HG02571 (cell line): Measurements from ENCODE around the gene OR10J1.
"Not testable (repeated sequence)": the region's sequence is repeated elsewhere in the genome, so short reads cannot be mapped to it uniquely, and the experiment has no call there.

Experiments used
- ATAC-seq: cut with Tn5 transposase; IDR thresholded peaks from one replicate; pipeline ENCODE4 v1.9.1; 2021; ENCODE audit warnings: mild to moderate bottlenecking, moderate library complexity; ENCODE audit not compliant: unreplicated experiment

The OR10J1 gene, protein sequence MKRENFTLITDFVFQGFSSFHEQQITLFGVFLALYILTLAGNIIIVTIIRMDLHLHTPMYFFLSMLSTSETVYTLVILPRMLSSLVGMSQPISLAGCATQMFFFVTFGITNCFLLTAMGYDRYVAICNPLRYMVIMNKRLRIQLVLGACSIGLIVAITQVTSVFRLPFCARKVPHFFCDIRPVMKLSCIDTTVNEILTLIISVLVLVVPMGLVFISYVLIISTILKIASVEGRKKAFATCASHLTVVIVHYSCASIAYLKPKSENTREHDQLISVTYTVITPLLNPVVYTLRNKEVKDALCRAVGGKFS

GRCh38 chr1:159439422-159439821 lies at the start of gene OR10J1:
Gene OR10J1, plus strand, starts transcription at chr1:159439722. Its CDS starts 70 bp downstream, at chr1:159439792.
- ATAC-seq = no peak

GRCh38 chr1:159406821-159407220 lies 32.7 kb upstream of the OR10J1 start:
- no peak for ATAC-seq

DNA sequence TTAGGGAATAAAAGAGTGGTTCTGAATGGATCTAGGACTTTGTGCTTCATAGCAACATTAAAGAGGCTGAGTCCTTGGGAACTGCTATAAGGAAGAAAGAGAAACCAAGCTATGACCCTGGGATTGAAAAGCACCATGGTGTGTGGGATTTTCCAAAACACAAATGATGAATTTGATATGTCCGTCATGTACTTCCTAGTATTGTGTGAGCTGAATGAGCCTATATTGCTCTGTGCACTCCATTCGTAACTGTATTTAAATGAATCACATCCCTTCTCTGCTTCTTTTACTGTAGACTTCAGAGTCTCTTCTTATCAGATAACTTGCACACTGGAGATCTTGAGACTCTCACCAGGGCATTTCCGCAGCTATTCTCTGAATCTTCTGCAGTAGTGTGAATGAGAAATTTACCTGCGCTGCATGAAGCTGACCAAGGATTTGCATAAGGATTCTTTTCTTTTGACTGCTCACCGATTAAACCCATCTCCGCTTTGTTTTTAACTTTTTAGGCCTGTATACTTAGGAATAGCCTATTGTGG lies 30.6 kb upstream of the OR10J1 start:
- no peak for ATAC-seq

GRCh38 chr1:159421821-159422220 lies 17.7 kb upstream of the OR10J1 start:
- no peak for ATAC-seq

GRCh38 chr1:159428536-159428935 lies 11.0 kb upstream of the OR10J1 start:
- ATAC-seq = no peak

GRCh38 chr1:159429074-159429861 lies 10.3 kb upstream of the OR10J1 start:
- no peak for ATAC-seq

- no peak for ATAC-seq
These were observed 8.5 kb upstream of the OR10J1 start for GRCh38 chr1:159430985-159431384.

DNA sequence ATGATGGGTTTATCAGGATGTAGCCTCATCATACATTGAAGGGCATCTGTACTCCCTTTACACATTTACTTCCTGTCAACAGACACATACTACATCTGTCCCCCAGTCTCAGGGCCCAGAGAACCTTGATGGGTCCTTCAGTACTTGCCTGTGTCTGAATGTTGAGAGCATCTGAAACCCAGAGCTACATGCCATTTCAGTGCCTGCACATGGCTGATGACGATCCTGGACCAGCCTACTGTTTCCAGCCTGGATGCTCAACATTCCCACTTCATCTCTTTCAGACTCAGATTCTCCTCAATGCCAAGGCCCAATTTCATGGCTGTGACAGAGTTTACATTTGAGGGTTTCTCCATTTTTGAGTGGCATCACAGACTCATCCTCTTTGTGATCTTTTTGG lies 7.6 kb upstream of the OR10J1 start, which contains the start of gene OR10J4:
Gene OR10J4 (plus strand): TSS at position 301 of the 400 bp plus-strand sequence.
- ATAC-seq = no peak

DNA sequence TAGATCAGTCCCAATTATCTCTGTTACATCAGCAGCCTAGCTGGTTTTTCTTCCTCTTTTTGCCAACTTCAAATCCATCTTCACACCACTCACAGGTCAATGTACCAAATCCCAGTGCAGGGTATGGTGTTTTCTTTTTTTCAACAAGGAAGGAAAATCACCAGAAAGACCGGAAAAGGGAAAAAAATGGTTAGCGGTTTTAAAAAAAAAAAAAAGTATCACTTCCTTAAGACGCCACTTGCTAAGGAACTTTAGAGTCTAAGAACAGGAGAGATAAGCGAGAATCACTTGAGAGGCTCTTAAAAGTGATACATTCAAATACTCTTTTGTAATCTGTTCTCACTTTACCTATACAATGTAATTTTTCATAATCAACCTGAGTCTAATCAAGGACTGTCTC lies 3.1 kb upstream of the OR10J1 start:
- no peak for ATAC-seq

DNA sequence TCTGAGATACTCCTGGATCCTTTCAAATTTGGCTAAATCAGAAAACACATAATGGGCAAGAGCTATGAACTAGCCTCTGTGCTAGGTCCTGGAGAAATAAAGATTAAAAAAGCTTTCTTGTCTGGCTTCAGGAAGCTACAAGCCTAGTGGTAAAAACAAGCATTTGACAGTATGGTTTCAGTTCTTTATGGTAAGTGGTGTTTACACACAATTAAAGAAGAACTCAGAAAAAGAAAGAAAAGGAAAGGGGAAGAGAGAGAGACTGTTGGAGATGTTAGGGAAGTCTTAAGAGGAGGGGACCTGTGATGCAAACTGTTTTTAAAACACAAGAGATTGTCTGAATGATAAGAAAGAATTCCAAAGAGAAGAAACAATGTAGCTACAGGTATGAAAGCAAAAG lies 1.8 kb downstream of the OR10J1 start:
- ATAC-seq = no peak

GRCh38 chr1:159442428-159442827 lies 2.9 kb downstream of the OR10J1 start:
- no peak for ATAC-seq

DNA sequence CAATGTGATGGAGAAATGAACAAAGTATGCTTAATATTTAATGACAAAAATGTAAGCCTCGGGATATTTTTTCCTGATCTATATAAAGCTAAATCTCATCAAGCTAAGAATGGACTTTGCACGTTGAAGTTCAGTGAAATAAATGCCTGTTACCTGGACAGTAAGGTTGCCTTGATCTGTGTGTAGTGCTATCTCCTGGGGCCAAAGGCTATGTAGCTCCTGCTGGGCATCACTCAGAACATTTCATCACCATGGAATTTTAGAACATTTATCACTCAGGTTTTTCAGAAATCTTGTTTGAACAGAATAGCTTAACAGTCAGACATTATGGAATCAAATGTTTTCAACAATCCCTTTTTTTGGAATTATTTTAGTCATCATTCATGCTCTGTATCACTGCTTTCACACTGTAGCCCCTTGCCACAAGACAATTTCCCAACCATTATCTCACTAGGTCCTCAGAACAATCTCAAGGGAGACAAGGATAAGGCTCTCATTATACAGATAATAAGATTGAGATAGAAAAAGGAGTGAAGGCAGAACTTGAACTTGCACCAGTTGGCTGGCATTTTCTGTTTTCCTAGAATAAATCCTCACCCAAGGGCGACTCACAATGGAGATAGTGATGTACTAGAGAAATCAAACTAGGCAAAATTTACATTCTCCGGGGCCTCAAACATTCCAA lies 3.7 kb downstream of the OR10J1 start:
- ATAC-seq = no peak

DNA sequence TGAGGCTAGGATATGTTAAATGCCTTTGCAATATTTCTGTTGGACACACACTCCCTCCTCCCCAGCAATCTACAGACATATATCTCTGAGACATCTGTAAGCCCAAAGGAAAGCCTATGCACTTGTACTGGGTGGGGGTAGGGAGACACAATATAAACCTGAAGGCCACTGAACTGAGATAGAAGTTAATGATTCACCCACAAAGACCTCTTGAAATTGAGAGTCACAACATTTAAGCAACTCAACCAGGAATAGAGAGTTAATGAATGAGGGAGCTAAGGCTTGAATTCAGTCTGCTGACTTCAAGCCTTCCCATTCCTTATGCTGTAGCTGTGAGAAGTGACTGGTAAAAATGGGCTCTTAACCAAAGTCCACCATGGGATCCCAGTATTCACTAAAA lies 5.0 kb downstream of the OR10J1 start:
- ATAC-seq = no peak

DNA sequence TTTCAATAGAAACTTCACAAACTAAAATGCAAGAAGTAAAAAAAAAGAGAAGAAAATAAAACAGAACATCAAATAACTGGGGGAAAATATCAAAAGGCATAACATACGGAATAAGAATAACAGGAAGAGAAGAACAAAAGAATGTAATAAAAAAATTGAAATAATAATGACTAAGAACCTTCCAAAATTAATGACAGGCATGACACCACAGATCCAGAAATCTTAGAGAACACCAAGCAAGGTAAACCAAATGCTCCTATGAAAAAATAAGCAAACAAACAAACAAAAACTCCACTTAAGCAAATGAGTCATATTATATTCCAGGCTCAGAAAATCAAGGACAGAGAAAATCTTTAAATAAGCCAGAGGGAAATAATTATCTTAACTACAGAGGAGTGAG lies 8.7 kb downstream of the OR10J1 start:
- ATAC-seq = no peak

- ATAC-seq = not testable (repeated sequence)
These were observed 10.1 kb downstream of the OR10J1 start for GRCh38 chr1:159449605-159450004.

- no peak for ATAC-seq
These were observed 20.0 kb downstream of the OR10J1 start for GRCh38 chr1:159459551-159459950.

GRCh38 chr1:159465191-159465603 lies 25.7 kb downstream of the OR10J1 start:
- ATAC-seq = no peak

DNA sequence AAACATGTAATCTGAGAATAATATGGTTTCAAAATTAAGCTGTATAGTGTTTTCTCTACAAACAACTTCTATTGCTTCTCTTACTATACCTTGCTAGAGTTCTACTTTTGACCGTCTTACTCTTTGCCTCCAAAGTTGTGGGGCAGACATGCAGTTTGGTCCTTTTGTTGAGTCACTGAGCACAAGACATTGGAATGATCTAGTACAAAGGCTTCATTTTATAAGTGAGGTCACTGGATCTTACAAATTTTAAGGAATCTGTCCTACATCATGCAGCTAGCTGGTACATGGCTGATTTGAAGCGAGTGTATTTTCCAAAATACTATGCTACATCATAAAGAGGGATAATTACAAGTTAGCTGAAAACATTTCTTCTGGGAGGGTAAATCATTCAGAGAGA lies 28.8 kb downstream of the OR10J1 start:
- no peak for ATAC-seq

DNA sequence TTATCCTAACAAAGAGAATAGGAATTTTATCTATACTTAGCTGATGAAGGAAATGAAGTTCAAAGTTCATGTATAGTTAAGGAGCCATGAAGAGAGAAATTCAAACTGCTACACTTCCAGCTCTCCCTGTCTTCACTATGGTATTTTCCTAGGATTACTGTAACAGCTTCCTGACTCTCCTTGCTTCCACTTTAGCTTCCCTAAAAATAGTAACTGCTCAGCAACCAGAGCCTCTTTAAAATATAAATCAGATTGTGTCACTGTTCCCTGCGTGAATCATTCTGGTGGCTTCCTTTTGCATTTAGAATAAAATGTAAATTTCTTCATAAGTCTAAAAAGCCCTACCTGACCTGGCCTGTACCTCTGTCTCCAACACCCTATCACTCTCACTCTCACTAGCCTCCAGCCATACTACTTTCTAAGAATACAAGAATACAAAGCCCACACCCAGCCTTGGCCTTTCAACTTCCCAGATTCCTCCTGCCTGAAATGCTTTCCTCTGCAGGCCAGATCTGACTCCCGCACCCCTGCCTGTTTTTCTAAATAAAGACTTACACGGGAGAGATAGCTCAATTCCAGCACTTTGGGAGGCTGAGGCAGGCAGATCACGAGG lies 30.5 kb downstream of the OR10J1 start:
- ATAC-seq = no peak

DNA sequence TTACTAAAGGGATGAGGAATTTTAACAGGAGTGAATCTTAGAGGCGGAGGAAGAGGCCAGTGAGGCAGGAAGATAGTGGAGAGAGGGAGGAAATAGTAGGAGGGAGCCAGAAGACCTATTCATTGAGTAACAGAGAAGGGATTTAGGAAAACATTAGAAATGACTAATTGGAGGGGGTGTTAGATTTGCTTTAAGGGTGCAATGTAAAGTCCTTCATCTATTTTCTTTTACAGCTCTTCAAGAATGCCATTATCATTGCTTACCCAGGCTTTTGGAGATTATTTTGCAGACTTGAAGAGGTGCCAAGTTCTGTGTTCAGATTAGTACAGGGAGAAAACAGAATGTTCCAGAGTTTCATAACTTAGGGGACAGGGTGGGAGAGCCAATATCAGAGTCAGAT lies 33.8 kb downstream of the OR10J1 start:
- no peak for ATAC-seq

DNA sequence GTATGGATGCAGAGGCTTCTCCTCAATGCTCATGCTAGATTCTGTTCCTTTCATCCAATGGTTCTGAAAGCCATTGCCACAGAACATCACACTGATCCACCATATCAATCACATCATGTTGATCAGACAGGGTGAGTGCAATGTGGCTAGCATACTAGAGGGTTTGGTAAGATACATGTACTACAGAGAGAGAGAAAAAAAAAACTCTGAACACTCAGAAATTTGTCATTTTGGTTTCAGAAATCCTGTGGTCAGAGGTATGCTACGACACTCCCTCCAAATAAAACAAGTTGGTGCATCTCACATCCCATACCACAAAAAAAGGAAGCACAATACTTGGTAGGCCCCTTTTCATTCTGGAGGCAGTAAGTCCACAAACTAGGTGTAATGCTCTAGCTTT lies 35.4 kb downstream of the OR10J1 start:
- no peak for ATAC-seq
